GM21529 (cell line): ENCODE measurements around the gene MBOAT2.

Source experiments
- ATAC-seq: cut with Tn5 transposase; IDR thresholded peaks from one replicate; pipeline ENCODE4 v1.9.1; 2021; ENCODE audit not compliant: unreplicated experiment

MBOAT2 gene

DNA sequence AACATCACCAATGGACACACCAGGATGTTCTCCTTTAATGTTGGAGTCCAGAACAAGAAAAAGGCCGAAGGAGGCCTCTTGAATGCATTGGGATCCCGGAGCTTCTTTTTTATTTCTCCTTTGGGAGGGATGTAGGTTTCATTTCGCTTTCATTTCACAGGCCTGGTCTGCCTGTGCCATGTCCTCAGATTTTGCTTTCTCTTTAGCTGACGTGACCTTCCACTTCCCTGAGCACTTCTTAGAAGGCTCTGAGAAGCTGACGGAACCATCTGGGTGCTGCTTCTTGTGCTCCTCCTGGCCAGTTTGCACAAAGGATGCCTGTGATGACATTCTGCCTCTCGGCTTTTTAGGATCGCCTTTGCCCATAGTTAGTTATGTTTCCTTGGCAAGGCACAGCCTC is 15.1 kb upstream of the MBOAT2 start:
- no peak for ATAC-seq

DNA sequence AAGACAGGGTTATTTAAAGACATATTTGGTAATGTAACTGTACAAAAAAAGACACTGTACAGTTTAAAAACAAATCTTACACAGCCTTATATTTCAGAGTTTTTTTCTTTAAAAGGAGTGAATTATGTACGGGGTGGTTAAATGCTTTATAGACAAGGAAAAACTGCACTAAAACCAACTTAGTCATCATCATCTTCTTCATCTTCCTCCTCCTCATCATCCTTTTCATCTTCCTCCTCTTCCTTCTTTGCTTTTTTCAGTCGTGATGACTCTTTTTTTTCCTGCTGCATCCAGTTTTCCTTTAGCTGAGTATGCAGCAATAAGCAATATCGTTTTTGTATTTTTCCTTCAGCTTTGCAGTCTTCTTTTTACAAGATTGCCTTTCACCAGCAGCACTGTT is 14.6 kb upstream of the MBOAT2 start:
- no peak for ATAC-seq

DNA sequence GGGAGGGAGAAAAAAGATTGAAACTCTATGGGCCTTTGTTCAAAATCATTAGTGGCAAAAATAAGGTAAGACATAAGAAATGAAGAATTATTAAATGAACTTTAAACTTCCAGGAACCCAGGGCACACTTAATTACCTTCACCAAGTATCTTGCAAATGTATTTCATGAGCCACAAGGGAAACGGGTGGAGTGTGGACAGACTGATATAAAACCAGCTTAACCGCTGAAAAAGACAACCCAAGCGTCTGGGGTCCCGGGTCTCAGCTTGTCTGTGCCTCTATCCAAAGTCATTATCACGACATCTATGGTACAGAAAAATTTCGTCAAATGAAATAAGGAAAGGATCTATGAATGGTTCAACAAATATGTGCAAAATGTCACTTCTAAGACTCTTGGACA is 13.9 kb upstream of the MBOAT2 start:
- ATAC-seq, result no peak

DNA sequence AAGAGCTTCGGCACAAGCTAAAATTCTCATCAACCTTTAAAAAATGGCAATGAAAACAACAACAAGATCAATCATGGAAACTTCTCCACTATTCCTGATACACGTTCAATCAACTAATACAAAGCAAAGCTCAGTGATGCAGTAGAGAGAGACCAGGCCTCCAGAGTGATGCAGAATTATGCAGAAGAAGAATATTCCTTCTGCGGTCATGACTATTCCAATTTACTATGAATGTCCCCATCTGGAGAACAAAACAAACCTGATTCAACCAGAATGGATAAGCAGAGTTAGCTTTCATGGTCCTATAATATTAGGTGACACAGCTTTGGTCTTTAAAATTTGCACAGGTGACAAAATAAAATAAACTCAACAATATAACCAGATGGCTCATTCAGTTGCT is 12.5 kb upstream of the MBOAT2 start:
- no peak for ATAC-seq

DNA sequence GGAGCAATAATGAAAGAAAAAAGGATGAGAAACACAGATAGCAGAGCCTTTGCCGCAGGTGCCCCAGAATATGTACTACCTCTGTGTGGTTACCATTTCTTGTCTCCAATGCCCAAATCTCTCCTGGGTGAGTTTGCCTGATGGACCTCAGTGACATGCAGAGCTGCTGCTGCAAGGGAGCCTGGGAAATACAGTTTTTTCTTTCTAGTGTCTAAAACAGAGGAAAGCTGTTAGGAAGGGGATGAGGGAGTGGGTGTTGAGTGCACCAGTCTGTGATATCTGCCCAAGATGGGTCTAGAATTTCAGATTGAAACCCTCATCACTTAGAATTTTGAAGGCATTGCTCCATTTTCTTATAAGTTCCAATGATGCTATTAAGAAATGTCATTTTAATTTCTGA is 9.9 kb upstream of the MBOAT2 start:
- ATAC-seq, result no peak

DNA sequence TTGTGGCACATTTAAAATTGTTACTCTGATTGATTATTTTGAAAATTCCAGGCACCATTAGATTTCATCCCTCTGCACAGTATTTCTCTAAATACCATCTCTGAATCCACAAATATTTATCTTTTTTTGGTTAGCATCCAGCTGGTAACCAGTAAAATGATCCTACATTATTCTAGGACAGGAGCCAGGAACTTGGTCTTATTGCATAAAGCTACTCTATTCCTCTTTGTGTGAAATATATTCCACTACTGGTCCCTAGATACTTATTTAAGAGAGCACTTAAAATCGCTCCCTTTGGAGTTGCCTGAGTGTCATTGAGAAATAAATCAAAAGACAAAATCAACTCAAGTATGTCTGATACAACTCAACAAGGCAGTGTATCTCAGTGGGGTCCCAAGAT is 7.4 kb upstream of the MBOAT2 start:
- ATAC-seq, result no peak

DNA sequence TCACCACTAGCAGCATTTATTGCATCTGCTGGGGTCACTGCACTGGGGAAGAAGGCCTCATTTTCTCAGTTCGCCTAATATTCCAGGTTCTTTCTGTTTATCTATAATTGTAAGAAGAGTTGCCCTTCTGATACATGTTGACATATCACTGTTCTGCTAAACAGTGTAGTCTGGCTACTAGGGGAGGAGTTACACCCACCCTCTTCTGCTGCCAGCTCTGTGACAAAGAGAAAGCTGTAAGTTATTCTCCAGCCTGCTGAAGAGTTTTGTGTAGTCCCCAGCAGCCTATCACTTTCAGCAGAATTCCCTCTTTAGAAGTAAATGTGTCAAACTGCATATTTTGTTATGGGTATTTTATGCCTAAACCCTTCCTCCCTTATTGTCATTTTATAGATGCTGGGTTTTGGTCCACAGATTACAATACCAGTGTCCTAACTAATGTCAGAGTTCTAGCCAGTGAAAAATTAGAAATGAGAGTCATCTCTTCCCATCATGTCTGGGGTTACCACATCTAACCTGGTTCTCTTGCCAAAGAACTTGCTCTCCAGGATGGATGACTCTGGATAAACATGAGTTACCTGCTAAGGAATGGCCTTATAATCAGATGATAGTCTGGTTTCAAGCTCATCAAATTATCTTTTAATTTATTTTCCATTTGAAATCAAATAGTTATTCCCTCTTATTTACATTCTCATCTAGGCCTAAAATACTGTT is 5.6 kb upstream of the MBOAT2 start:
- ATAC-seq, result no peak

DNA sequence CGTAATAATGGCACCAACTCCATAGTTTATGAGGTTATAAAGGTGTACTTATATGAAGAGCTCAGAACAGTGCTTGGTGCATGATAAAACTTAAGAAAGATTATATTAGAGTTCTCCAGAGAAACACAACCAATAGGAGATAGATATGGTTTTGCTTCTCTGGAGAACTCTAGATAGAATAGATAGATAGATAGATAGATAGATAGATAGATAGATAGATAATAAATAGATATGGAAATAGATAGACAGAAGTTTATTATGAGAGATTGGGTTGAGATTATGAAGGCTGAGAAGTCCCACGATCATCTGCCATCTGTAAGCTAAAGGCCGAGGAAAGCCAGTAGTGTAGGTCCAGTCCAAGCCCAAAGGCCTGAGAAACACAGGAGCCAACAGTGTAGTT is 2.9 kb upstream of the MBOAT2 start:
- ATAC-seq, result no peak

DNA sequence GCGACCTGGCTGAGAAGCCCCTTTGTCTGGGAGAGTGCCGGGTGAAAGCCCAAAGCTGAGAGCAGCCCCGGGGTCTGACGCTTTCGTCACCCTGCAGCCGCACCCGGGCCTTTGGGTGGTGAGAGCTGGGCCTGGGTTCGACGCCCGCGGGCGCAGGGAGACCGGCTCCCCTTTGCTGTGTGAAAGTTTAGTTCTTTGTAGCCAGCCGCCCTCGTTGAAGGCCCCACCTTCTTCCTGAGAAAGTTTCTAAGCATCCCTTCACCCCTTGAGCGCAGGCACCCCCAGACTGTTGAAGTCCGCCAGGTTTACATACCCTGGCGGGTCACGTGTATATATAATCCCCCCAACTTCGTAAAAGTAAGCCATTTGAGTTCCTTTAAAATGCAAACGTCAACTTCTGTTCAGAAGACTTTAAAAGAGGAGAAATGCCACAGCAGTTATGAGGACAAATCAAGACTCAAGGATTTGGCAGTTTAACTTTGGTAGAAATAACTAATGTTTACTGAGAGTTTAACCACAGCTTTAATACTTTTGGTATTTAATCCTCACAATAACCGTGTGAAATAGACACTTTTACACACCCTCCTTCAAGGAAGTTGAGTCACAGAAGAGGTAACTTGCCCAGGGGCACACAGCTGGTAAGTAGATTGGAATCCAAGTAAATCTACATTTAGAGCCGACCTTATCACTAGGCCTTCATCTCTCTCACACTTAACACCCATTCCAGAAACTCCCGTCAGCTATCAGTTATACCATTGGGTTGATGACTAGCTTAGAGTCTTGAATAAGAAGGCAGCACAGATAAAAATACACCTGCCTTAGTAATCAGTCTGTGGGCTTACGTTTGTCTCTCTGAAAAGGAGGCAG is 1.1 kb upstream of the MBOAT2 start:
- no peak for ATAC-seq

DNA sequence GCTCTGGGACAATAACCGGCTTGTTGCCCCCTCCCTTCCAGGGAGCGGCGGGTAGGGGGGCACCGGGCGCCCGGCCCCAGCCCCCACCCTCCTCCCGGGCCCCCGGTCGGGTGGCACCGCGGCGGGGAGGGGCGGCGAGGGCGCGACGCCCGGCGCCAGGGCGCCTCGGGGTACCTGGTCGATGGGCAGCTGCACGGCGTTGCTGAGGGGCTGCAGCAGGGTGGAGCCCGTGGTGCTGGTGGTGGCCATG is 193 bp downstream of the MBOAT2 start:
- ATAC-seq, result no peak

DNA sequence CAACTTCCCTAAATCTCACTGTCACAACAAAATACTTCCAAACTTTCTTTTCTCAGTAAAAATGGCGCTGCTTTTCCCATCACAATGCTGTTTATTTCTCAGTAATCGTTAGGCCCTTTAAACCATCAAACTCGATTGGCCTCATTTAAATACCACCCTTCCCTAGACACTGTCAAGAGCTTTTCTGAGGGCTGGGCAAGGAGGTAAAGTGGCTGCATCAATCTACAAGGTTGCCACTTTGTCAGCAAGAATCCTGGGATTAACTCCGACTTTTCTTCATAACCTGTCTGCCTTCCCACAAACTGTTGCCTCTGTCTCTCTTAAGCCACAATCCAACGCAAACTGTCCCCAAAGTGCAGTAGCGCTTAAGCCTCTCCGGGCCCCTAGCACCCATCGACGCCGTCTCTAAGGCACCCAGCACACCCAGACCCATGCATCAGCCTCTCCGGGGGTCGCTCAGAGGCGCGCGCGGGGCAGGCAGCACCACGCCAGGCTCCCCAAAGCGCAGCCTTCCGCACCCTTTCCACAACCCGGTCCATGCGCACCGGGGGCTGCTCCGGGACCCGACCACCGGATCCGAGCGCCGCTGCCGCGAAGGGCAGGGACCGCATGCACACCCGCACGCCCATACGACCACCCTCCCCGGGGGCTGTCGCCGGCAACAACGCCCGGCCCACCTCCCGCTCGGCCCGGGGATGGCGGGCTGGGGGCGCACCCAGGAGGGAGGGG is 683 bp downstream of the MBOAT2 start:
- no peak for ATAC-seq

DNA sequence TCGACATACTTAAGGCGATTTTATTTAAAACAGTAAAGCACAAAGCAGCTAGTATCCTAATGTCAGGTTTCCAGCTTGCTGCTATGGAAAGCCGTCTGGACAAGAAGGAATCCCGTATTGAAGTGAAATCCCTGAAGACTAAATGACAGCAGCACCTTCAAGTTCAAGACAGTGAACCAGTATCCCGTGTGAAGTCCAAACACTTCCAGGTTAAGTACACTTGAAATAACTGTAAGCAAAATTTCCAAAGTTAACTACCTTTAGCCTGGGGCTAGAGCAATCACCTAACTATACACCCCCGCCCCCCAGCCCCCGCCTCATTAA is 1.2 kb downstream of the MBOAT2 start:
- no peak for ATAC-seq

DNA sequence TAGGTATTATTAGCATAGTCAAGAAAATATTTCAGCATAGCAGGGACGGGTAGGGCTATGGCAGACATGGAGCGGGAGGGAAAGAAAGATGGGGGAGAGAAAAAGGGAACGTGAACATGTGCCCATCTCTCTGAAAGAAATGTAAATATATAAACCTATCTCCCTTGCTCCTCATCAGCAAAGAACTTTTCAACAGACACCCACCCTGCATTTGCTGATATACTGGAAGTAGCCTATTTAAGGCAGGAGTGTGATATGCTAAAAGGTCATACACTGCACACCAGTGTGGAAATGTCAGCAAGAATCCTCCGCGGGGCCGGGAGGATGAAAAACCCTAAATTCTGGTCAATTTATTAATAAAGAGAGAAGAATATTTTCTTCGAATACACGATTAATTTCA is 1.7 kb downstream of the MBOAT2 start:
- no peak for ATAC-seq

DNA sequence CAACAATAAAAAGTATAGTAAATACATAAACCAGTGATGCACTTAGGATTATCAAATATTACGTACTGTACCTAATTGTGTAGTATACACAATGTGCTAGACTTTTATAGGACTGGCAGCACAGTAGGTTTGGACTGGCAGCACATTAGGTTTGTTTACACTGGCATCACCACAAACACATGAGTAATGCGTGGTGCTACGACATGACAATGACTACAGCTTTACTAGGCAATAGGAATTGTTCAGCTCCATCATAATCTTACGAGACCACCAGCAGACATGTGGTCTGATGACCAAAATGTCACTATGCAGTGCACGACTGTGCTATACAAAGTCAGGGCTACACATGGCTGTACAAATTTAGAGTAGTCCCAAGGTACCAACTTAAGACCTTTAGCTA is 2.3 kb downstream of the MBOAT2 start:
- ATAC-seq, result no peak

DNA sequence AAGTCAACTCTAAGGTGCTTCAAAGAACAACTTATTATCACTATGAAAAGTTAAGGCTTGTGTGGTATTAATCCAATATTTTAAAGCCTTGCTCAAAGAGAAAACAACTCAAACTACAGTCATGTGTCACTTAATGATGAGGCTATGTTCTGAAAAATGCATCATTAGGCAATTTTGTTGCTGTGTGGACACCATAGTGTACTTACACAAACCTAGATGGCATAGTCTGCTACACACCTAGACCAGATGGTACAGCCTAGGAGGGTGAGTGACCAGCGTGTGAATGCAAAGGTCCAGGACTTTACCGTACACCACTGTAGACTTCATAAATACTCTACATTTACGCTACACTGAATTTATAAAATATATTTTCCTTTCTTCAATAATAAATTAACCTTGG is 3.0 kb downstream of the MBOAT2 start:
- ATAC-seq, result no peak

DNA sequence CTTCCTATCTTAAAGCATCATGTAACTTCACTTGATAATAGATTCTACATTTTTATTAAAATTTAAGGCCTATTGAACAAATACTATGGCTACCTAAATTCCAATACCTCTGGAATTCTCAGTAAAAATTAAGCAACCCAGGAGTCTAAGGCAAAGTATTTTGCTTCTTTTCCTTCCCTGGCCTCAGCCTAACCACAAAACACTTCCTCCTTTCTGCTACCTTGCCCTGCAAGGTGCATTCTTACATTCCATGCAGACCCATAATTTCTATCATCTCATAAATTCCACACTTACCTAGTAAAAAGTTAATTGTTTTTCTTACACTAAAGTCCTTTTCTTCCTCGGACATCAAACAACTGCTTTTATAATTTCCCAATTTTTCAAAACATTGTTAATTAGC is 3.7 kb downstream of the MBOAT2 start:
- no peak for ATAC-seq

DNA sequence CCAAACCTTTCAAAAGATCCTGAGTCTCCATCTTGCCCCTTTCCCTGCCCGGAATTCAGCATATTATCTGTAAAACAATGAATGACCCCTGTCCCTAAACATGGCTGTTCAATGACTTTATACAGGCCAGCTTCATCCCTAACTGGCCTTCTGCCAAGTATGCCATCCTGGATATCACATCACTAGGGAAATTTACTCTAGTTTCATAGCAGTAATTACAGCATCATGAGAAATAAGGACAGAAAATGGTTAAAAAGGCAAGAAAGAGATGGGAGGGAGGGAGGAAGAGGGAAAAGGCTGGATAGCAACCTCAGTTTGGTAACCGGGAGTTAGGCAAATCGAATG is 4.4 kb downstream of the MBOAT2 start:
- ATAC-seq, result no peak

DNA sequence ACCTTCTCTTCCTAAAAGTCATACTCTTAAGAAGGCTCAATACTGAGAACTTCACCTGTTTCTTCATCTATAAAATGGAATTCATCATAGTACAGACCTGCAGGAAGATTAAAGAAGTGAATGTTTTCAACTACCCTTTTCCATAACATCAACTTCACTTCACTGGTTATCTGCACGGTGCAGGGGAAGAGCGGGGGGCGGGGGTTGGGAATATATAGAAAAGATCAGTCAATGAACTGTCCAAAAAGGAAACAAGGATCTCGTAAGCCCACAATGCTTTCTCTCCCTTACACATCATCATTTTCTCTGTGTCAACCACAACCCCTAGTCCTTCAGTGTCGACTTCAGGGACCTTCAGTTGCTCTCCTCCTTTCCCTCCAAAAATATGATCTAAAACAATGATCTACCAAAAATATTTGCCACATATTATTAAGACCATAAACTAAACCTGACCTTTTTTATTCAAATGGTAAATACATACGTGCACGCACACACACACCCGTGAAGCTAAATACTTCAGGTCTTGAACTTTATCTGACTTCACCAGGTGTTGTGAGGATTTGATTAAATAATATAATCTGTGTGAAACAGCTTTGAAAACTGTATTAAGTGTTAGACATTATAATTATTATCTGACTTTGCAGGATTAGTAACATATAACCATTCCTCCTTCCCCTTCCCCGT is 4.9 kb downstream of the MBOAT2 start:
- ATAC-seq, result no peak

DNA sequence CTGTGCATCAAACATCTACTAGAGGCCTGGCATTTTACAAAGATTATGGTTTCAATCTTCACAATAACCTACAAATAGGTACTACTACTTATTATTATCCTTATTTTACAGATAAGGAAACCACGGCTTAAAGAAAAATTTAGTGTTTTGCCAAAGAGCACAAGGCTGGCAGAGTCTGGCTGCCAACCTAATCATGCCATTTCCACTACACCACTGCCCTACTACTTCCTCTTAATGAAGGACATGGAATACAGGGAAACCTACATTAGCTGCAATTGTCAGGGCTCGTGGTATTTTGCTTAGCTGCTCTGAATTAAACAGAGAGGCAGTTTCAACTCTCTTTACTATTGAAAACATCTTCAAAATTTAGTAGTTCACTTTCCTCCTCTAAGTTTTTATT is 5.9 kb downstream of the MBOAT2 start:
- no peak for ATAC-seq

DNA sequence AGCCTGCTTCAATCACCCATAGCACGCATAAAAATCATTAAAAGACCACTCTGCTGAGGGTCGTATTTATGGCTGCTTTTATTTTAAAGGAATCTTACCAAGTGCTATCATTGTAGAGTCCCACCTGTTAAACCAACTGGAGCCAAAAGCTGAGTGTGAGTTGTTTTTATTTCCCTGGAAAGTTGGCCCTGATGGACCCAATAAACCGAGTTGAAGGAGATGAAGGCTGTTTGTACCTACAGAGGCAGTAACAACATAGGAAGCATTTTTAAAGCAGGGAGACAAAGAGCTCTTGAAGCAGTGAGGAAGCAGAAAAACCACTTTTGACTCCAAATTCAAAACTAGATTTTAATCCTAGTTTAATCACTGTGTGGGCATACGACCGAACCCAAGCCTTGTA is 6.4 kb downstream of the MBOAT2 start:
- no peak for ATAC-seq

DNA sequence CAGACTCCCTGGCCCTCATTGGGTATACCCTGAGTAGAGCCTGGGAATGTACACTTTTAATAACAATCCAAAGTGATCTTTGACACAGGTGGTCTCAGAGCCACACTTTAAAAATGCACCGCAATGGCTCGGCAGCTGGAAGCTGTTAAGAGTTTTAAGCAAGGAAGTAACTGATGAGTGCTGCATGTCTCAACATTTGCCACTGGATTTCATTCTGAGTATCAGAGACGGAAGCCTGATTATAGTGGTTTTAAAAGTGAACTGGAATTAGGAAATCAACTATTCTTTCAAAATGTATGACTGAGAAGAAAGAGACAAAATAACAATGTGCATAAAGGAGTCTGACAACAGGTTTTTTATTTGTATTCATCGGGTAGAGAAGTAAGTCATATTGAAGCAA is 7.5 kb downstream of the MBOAT2 start:
- ATAC-seq, result no peak

DNA sequence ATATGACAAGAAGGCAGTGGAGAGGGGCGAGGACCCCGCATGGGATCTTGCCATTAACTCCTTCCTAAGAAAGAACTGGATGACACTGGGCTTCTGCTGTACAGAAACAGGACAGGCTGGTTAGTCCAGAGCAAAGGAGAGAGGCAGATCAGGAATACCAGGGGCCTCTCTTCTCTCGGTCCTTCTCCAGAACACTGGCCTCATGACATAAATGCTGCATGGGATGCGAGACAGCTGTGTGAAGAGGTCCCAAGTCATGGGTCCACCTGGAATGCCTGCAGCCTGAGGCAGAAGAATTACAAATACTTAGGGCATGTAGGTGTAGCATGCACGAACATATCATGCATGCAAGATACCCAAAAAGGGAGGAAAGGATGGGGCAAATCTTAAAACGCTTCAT is 9.1 kb downstream of the MBOAT2 start:
- ATAC-seq, result no peak
